ENCODE data around the gene FAM177A1.
A peak's percentile ranks its signal among the peaks of the same experiment; 100 is the strongest.
"Not testable (repeated sequence)": the region's sequence is repeated elsewhere in the genome, so short reads cannot be mapped to it uniquely, and the experiment has no call there.

The FAM177A1 gene

DNA sequence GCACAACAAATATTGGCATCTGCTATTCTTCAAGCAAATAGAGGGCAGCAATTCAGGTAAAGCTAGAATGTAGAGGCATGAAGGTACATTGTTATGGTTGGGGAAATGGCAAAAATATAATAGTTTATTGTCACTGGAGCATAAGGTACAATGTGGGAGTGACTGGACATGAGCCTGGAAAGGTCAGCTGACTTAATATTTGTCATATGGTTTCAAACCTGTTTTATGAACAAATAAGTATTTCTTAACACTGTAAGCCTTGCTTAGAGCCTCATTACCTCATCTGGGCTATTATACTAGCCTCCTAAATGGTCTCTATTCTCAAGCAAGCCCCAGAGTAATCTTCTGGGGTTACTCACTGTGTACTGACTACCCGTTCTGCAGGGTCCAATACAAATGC, 33.7 kb downstream of the FAM177A1 start:
- Mint-ChIP-seq H3K4me1 (ENCODE audit: low read depth) (no peaks in the 10 kb centered on the region), H3K36me3 (ENCODE audit: low read depth) (peaks cover 20% of the 10 kb centered on the region), H3K4me3 (no peak overlapping the region), H3K27me3 (ENCODE audit: low read depth) (no peaks in the 10 kb centered on the region), H3K9me3 (no peaks in the 10 kb centered on the region), H3K27ac (no peak overlapping the region)
- no peak for DNase-seq (ENCODE audit: low spot score)

DNA sequence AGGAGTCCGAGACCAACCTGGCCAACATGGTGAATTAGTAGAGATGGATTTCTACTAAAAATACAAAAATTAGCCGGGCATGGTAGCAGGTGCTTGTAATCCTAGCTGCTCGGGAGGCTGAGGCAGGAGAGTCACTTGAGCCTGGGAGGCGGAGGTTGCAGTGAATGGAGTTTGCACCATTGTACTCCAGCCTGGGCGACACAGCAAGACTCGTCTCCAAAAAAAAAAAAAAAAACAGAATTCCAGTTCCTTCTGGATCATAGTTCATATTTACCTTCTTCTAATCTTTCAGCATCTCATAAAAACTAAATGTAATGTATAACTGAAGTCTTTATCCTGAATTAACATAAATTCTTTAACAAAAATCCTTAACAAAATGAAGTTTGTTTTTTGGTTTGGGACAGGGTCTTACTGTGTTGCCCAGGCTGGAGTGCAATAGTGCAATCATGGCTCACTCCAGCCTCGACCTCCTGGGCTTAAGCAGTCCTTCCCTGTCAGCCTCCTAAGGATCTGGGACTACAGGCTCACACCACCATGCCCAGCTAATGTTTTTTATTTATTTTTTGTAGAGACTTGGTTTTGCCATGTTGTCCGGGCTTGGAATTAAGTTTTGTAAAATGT, 37.6 kb downstream of the FAM177A1 start:
- Mint-ChIP-seq H3K4me3 (no peak overlapping the region), H3K27me3 (ENCODE audit: low read depth) (no peaks in the 10 kb centered on the region), H3K36me3 (ENCODE audit: low read depth) (peaks cover 32% of the 10 kb centered on the region), H3K4me1 (ENCODE audit: low read depth) (peaks cover 2% of the 10 kb centered on the region), H3K9me3 (no peaks in the 10 kb centered on the region), H3K27ac (no peak overlapping the region)
- no peak for DNase-seq (ENCODE audit: low spot score)

DNA sequence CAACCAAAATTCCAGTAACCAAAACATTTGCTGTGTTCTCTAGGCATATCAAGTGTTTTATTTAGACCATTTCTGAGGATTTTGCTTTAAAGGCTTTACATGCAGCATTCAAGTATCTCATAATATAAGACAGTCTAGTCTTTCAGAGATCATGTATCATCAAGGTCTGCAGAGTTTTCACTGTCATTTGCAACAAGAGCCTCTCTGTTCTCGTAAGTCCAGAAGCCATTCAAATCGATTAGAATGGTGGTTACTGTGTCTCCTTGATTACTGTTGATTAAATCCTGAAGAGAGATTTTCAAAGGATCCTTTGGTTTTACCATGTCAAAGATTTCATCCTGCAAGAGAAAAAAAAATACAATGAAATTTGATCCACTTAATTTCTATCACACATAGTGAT, 39.4 kb downstream of the FAM177A1 start:
- H3K27me3 Mint-ChIP-seq (ENCODE audit: low read depth) = no peaks in the 10 kb centered on the region
- H3K9me3 Mint-ChIP-seq = no peaks in the 10 kb centered on the region
- H3K4me3 Mint-ChIP-seq = no peak overlapping the region
- DNase-seq (ENCODE audit: low spot score) = no peak
- H3K27ac Mint-ChIP-seq = no peak overlapping the region
- peaks cover 2% of the 10 kb centered on the region for H3K4me1 Mint-ChIP-seq (ENCODE audit: low read depth)
- peaks cover 31% of the 10 kb centered on the region for H3K36me3 Mint-ChIP-seq (ENCODE audit: low read depth)

DNA sequence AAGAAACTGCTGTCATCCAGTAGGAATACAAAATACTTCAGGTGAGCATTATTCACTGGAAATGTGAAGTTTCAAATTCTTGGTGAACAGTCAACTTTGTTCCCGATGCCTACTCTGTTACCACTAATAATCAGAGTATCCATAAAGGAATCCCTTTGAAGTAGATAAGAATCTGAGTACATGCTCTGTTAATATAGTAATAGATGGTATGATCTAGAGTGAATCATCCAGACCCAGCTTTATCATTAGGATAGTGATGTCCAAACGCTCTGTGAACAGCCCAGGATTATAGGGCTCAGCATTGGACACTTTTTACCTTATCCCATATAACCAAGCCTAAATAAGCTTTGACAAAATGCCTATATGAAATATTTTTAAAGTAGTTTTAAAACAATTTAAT, 42.4 kb downstream of the FAM177A1 start:
- Mint-ChIP-seq H3K27ac (no peak overlapping the region), H3K9me3 (no peaks in the 10 kb centered on the region), H3K4me3 (no peak overlapping the region), H3K4me1 (ENCODE audit: low read depth) (peaks cover 2% of the 10 kb centered on the region), H3K36me3 (ENCODE audit: low read depth) (peaks cover 34% of the 10 kb centered on the region), H3K27me3 (ENCODE audit: low read depth) (no peaks in the 10 kb centered on the region)
- DNase-seq (ENCODE audit: low spot score) = no peak

DNA sequence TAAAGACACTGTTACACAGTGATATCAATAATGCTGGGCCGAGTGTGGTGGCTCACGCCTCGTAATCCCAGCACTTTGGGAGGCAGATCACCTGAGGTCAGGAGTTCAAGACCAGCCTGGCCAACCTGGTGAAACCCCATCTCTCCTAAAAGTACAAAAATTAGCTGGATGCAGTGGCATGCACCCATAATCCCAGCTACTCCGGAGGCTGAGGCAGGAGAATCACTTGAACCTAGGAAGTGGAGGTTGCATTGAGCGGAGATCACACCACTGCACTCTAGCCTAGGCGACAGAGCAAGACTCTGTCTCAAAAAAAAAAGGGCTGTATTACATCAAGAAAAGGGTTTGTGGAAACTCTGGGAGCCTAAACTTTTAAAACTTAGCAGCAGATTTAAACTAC, 48.6 kb downstream of the FAM177A1 start:
- H3K27ac Mint-ChIP-seq; H3K4me3 Mint-ChIP-seq; H3K9me3 Mint-ChIP-seq; H3K4me1 Mint-ChIP-seq (ENCODE audit: low read depth); DNase-seq (ENCODE audit: low spot score); H3K27me3 Mint-ChIP-seq (ENCODE audit: low read depth): not testable (repeated sequence)
- H3K36me3 Mint-ChIP-seq (ENCODE audit: low read depth) = peaks cover 44% of the 10 kb centered on the region

DNA sequence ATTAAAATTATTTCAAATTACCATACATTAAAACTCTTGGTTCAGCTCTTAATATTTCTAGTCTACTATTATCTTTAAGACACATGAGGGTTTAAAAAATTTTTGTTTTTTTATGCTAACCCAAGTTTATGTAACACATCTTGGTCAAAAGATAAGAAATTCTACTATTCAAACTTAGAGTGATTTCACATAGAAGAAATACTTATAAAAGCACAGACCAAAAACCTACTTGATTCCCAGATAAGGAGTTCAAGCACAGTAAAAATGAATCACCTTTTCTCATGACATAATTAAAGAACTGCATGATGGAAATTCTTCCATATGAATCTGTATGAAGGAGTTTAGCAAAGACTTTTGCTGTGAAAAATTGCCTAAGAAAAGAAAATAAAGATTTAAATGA, 61.8 kb downstream of the FAM177A1 start:
- no peaks in the 10 kb centered on the region for H3K9me3 Mint-ChIP-seq
- no peak overlapping the region for H3K4me3 Mint-ChIP-seq
- peak overlapping the region; percentile 55 for H3K27ac Mint-ChIP-seq
- peaks cover 10% of the 10 kb centered on the region for H3K4me1 Mint-ChIP-seq (ENCODE audit: low read depth)
- DNase-seq (ENCODE audit: low spot score) = no peak
- H3K36me3 Mint-ChIP-seq (ENCODE audit: low read depth) = peaks cover 60% of the 10 kb centered on the region
- no peaks in the 10 kb centered on the region for H3K27me3 Mint-ChIP-seq (ENCODE audit: low read depth)

DNA sequence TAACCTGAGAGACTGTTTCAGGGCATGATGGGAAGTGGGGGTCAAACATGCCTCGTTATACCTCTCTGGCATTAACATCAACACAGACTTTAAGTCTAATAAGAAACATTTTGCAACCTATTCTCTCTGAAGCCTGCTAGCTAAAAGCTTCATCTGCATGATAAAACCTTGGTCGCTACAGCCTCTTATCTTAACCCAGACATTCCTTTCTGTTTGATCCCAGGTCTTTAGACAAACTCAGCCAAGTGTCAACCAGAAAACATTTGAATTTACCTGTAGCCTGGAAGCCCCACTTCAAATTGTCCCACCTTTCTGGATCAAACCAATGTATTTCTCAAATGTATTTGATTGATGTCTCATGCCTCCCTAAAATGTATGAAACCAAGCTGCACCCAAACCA, 66.6 kb downstream of the FAM177A1 start:
- Mint-ChIP-seq H3K27ac (no peak overlapping the region), H3K4me3 (no peak overlapping the region), H3K36me3 (ENCODE audit: low read depth) (peaks cover 62% of the 10 kb centered on the region)

DNA sequence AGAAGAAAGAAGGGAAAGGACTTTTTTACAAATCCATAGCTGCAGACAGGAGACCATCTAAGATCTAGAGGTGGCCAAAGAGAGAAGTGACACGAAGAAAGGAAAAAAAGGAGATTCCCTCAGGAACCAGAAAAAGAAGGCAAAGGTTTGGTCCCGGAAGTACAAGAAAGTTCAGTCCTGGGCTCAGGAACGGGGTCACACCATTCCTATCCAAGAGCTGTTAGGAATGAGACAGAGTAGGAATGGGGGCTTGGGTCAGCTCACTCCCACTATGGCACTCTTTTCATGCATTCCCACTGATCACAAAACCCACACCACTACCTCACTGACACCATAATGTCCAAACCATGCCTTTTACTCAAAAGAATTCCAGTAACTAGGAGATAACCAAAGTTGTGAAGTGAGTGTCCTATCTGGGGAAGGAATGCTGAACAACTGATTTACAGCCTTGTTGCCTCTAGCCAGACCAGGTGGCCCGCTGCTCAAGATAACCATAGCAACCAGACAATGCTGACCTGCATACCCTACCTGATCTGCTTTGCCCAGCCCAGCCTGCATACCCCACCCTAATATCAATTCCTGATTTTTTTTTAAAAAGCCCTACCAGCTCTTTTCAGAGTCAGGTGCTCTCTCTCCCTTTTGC, 67.4 kb downstream of the FAM177A1 start:
- no peak for DNase-seq (ENCODE audit: low spot score)
- Mint-ChIP-seq H3K9me3 (no peaks in the 10 kb centered on the region), H3K4me3 (no peak overlapping the region), H3K27me3 (ENCODE audit: low read depth) (no peaks in the 10 kb centered on the region), H3K27ac (no peak overlapping the region), H3K36me3 (ENCODE audit: low read depth) (peaks cover 62% of the 10 kb centered on the region), H3K4me1 (ENCODE audit: low read depth) (peaks cover 10% of the 10 kb centered on the region)

More for the DNA sequence above, 66.6 kb downstream of the FAM177A1 start:
- Mint-ChIP-seq H3K9me3 (no peaks in the 10 kb centered on the region), H3K27me3 (ENCODE audit: low read depth) (no peaks in the 10 kb centered on the region), H3K4me1 (ENCODE audit: low read depth) (peaks cover 12% of the 10 kb centered on the region)
- DNase-seq (ENCODE audit: low spot score) = no peak

DNA sequence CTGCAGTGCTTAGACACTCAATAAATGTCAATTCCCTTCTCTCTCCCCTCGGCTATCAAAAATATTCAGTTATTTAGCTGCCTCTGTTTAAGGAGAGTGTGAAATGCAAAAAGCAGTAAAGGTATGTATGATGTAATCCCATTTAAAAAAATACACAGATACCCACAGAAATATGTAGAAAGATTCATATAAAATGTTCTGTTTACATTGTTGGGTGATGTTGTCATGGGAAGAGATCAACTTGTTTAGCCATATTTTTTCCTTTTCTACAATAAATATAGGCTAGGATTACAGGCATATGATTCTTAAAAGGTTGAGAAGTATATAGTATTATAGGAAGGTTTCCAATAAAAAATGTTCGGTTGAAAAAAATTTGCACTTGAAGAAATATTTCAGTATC, 68.0 kb downstream of the FAM177A1 start:
- no peak for DNase-seq (ENCODE audit: low spot score)
- Mint-ChIP-seq H3K27me3 (ENCODE audit: low read depth) (no peaks in the 10 kb centered on the region), H3K4me3 (no peak overlapping the region), H3K36me3 (ENCODE audit: low read depth) (peaks cover 62% of the 10 kb centered on the region), H3K27ac (no peak overlapping the region), H3K4me1 (ENCODE audit: low read depth) (peaks cover 10% of the 10 kb centered on the region), H3K9me3 (no peaks in the 10 kb centered on the region)

DNA sequence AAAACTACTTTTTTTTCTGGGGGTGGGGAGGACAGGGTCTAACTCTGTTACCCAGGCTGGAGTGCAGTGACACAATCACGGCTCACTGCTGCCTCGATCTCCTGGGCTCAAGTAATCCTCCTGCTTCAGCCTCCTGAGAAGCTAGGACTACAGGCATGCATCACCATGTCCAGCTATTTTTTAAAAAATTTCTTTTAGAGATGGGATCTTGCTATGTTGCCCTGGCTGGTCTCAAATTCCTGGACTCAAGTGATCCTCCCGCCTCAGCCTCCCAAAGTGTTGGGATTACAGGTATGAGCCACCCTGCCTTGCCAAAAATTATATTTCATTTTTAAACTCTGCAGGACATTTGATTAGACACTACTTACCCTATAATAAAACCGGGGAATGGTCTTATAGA, 70.2 kb downstream of the FAM177A1 start:
- Mint-ChIP-seq H3K4me3 (no peak overlapping the region), H3K9me3 (no peaks in the 10 kb centered on the region), H3K36me3 (ENCODE audit: low read depth) (peaks cover 56% of the 10 kb centered on the region), H3K27ac (no peak overlapping the region), H3K4me1 (ENCODE audit: low read depth) (peaks cover 18% of the 10 kb centered on the region), H3K27me3 (ENCODE audit: low read depth) (no peaks in the 10 kb centered on the region)
- no peak for DNase-seq (ENCODE audit: low spot score)

DNA sequence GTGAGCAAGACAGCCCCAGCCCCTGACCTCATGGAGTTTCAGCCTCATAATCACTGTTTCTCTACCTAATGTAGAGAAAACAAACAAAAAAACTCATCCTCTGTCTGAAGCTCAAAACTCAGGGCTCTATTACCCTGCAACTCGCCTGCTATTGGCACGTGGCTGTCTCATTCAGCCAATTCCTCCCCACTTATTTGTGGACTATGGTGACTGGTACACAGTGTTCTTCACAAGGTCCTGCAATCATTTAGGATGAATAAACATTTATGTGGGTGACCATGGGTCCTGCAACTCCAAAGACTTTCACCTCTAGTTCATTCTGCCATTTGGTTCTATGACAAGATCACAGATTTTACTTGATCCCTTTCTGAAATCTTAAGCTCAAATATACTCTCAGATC, 71.0 kb downstream of the FAM177A1 start:
- peaks cover 18% of the 10 kb centered on the region for H3K4me1 Mint-ChIP-seq (ENCODE audit: low read depth)
- H3K36me3 Mint-ChIP-seq (ENCODE audit: low read depth) = peaks cover 50% of the 10 kb centered on the region
- no peak overlapping the region for H3K4me3 Mint-ChIP-seq
- H3K9me3 Mint-ChIP-seq = no peaks in the 10 kb centered on the region
- no peak for DNase-seq (ENCODE audit: low spot score)
- no peaks in the 10 kb centered on the region for H3K27me3 Mint-ChIP-seq (ENCODE audit: low read depth)
- H3K27ac Mint-ChIP-seq = no peak overlapping the region

DNA sequence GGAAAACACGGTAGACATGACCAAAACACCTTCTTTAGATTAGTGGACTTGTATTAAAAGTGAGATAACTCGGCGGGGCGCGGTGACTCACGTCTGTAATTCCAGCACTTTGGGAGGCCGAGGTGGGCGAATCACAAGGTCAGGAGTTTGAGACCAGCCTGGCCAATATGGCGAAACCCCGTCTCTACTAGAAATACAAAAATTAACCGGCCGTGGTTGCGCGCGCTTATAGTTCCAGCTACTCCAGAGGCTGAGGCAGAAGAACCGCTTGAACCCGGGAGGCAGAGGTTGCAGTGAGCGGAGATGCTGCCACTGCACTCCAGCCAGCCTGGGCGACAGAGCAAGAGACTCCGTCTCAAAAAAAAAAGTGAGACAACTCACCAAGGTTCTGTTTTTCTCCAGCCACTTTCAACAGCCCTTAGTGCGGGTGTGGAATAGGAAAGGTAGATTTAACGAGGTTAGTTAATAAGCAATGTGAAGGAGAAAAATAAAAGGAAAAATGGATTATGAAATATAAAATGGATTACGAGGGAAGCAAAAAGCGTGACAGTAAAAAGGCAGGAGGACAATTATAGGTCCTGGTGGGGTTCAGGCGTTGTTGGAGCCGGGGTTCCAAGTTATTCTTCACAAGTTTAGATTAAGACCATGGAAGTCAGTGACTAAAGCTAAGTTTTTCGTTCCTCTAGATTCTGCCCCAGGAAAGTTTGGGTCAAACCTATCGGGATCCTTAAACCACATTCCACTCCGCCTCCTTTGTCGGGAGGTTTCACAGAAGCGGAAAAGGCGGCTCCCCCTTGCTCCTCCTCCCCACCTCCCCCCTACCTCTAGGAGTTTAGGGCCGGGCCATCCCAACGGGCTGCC, 75.2 kb downstream of the FAM177A1 start:
- peaks cover 37% of the 10 kb centered on the region for H3K4me1 Mint-ChIP-seq (ENCODE audit: low read depth)
- DNase-seq (ENCODE audit: low spot score) = no peak

DNA sequence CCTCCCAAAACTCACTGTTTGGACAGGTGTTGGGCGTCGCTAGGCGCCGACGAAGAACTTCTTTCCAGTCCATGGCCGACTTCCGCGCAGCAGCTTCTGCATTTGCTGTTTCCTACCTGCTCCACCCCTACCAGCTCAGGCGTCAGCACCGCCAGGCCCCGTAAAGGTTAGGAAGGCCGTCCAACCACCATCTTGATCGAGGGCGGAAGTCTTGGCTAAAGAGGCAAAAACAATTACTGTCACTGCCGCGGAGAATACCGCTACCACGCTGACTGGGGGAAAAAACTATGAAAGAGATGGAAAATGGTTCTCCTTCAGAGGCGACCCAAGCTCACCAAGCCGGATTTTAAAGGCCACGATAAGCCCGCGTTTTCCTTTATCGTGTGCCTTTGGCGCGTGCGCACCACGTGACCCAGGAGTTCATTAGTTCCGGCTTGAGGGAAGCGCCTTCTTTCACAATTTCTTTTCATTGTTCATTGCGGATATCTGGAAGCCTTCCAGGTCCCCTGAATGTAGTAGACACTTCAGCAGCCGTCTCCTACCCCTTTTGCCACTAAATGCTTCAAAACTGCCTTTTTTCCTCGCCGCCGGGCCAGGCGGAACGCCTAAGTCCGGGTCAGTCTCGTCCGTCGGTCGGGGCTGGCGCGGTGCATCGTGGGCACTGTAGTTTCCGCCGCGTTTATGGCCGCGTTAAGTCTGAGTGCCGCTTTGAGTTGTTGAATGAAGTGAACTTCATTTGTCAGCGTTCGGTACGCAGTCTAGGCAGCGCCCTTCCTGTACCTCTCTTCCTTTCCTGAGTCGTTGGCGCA, 76.0 kb downstream of the FAM177A1 start, which contains the start of the genes PPP2R3C and PRORP:
PPP2R3C (minus strand) TSS at position 104 of the 809 bp plus-strand sequence; CDS start at position 73, 31 bp downstream.
PRORP (plus strand) TSS at position 666 of the 809 bp plus-strand sequence. CDS start 694 bp downstream, outside the sequence.
- no peaks in the 10 kb centered on the region for H3K9me3 Mint-ChIP-seq
- no peaks in the 10 kb centered on the region for H3K27me3 Mint-ChIP-seq (ENCODE audit: low read depth)
- H3K27ac Mint-ChIP-seq = peak within 1 kb of the TSS; percentile 100
- peak; percentile 87 for DNase-seq (ENCODE audit: low spot score)
- H3K4me1 Mint-ChIP-seq (ENCODE audit: low read depth) = peaks cover 38% of the 10 kb centered on the region
- peak within 1 kb of the TSS; percentile 91 for H3K4me3 Mint-ChIP-seq
- peaks cover 33% of the 10 kb centered on the region for H3K36me3 Mint-ChIP-seq (ENCODE audit: low read depth)

More for the DNA sequence above, 75.2 kb downstream of the FAM177A1 start:
- Mint-ChIP-seq H3K36me3 (ENCODE audit: low read depth) (peaks cover 38% of the 10 kb centered on the region), H3K27ac (peak overlapping the region; percentile 100), H3K4me3 (peak overlapping the region; percentile 91), H3K27me3 (ENCODE audit: low read depth) (no peaks in the 10 kb centered on the region), H3K9me3 (no peaks in the 10 kb centered on the region)

Data from T-helper 2 cell treated with Interferon-gamma antibody and Interleukin-4, amounts not matched to agents 5 μg/mL and 100 μg/mL, for 36 hours (primary cell).